ENCODE data around the gene FHIT. TPM values are rescaled to one million over a fixed set of nuclear protein-coding genes. Genes with fewer than 3 reads are reported as not detected.

FHIT gene
- total RNA-seq, 1 experiment from 2014 or later = 9.8 TPM

- no peaks in the 10 kb centered on the region for H3K9me3 ChIP-seq (ENCODE audit: insufficient read depth, low read depth)
- POLR2A ChIA-PET (ENCODE audit: unreplicated experiment) = no interaction called here
- intact Hi-C loops (cut with micrococcal nuclease; ENCODE audit: unreplicated experiment) = no loop called here
- no peaks in the 10 kb centered on the region for H3K9me2 ChIP-seq (ENCODE audit: insufficient read depth)
- no peaks in the 10 kb centered on the region for H3K79me2 ChIP-seq (ENCODE audit: low read depth)
- no peaks in the 10 kb centered on the region for H3K27me3 ChIP-seq (ENCODE audit: insufficient read depth, low read depth)
- no peaks in the 10 kb centered on the region for H4K20me1 ChIP-seq (ENCODE audit: insufficient read depth)
- no peaks in the 10 kb centered on the region for H3K36me3 ChIP-seq (ENCODE audit: low read depth)
- no peak for DNase-seq
- H3K4me2 ChIP-seq = no peak overlapping the region
- no peak overlapping the region for H3K4me3 ChIP-seq
- H3F3A ChIP-seq (ENCODE audit: insufficient read depth, low read depth) = no peaks in the 10 kb centered on the region
- H3K4me1 ChIP-seq (replicated peaks; ENCODE audit: insufficient read depth) = no peaks in the 10 kb centered on the region
- H3K27ac ChIP-seq = no peak overlapping the region
- BruUV-seq (replicated peaks) = no TSS peak
- CTCF ChIA-PET = no interaction called here
- TF ChIP-seq CTCF (conservative IDR thresholded peaks at IDR 0.05) = no peak
- TF ChIP-seq EZH2 (IDR thresholded peaks at IDR 0.05; ENCODE audit: low read depth) = no peak
- H2AFZ ChIP-seq = no peak overlapping the region
Observed at GRCh38 chr3:60281970-60282369, 969.3 kb downstream of the FHIT start.

- Histone ChIP-seq H3K9me3 (ENCODE audit: insufficient read depth, low read depth) (no peaks in the 10 kb centered on the region), H3K4me1 (replicated peaks; ENCODE audit: insufficient read depth) (no peaks in the 10 kb centered on the region), H3K9me2 (ENCODE audit: insufficient read depth) (no peaks in the 10 kb centered on the region), H3K27ac (no peak overlapping the region), H3F3A (ENCODE audit: insufficient read depth, low read depth) (no peaks in the 10 kb centered on the region), H4K20me1 (ENCODE audit: insufficient read depth) (no peaks in the 10 kb centered on the region), H3K36me3 (ENCODE audit: low read depth) (no peaks in the 10 kb centered on the region), H3K79me2 (ENCODE audit: low read depth) (no peaks in the 10 kb centered on the region), H2AFZ (no peak overlapping the region), H3K4me2 (no peak overlapping the region), H3K27me3 (ENCODE audit: insufficient read depth, low read depth) (no peaks in the 10 kb centered on the region), H3K4me3 (no peak overlapping the region)
- intact Hi-C loops (cut with micrococcal nuclease; ENCODE audit: unreplicated experiment) = no loop called here
- POLR2A ChIA-PET (ENCODE audit: unreplicated experiment) = no interaction called here
- BruUV-seq (replicated peaks) = no TSS peak
- no peak for TF ChIP-seq EZH2 (IDR thresholded peaks at IDR 0.05; ENCODE audit: low read depth)
- TF ChIP-seq CTCF (conservative IDR thresholded peaks at IDR 0.05) = no peak
- no peak for DNase-seq
- CTCF ChIA-PET = no interaction called here
Observed at GRCh38 chr3:60277361-60277800, 973.9 kb downstream of the FHIT start.

GRCh38 chr3:60276615-60277014 lies 974.6 kb downstream of the FHIT start:
- H3K4me1 ChIP-seq (replicated peaks; ENCODE audit: insufficient read depth) = no peaks in the 10 kb centered on the region
- intact Hi-C loops (cut with micrococcal nuclease; ENCODE audit: unreplicated experiment) = no loop called here
- no peak overlapping the region for H3K27ac ChIP-seq
- no peak overlapping the region for H3K4me3 ChIP-seq
- H3K27me3 ChIP-seq (ENCODE audit: insufficient read depth, low read depth) = no peaks in the 10 kb centered on the region
- ChIA-PET POLR2A (ENCODE audit: unreplicated experiment) (no interaction called here), CTCF (no interaction called here)
- H3F3A ChIP-seq (ENCODE audit: insufficient read depth, low read depth) = no peaks in the 10 kb centered on the region
- no peak overlapping the region for H2AFZ ChIP-seq
- H3K79me2 ChIP-seq (ENCODE audit: low read depth) = no peaks in the 10 kb centered on the region
- no peaks in the 10 kb centered on the region for H3K36me3 ChIP-seq (ENCODE audit: low read depth)
- no TSS peak for BruUV-seq (replicated peaks)
- H3K9me3 ChIP-seq (ENCODE audit: insufficient read depth, low read depth) = no peaks in the 10 kb centered on the region
- no peaks in the 10 kb centered on the region for H3K9me2 ChIP-seq (ENCODE audit: insufficient read depth)
- TF ChIP-seq CTCF (conservative IDR thresholded peaks at IDR 0.05) (no peak), EZH2 (IDR thresholded peaks at IDR 0.05; ENCODE audit: low read depth) (no peak)
- H3K4me2 ChIP-seq = no peak overlapping the region
- H4K20me1 ChIP-seq (ENCODE audit: insufficient read depth) = no peaks in the 10 kb centered on the region
- no peak for DNase-seq

Measured in PC-9 (cell line).